DOHH2 (cell line): ENCODE data around the gene MON1B.
A peak's percentile ranks its signal among the peaks of the same experiment; 100 is the strongest.

Experiments
- H3F3A ChIP-seq: fragments of 200-600 bp; sonication (generic), shearing (Covaris generic); 2 replicates; pipeline ENCODE4 v1.6.0; 2016; ENCODE audit warnings: antibody characterized with exemption, mild to moderate bottlenecking; ENCODE audit not compliant: control insufficient read depth, insufficient read depth
- H3K27ac ChIP-seq: fragments of 200-600 bp; sonication (generic); 2 replicates; pipeline ENCODE4 v1.5.1; 2014; ENCODE audit warnings: low read depth, mild to moderate bottlenecking, low read length, moderate library complexity
- H3K27me3 ChIP-seq: fragments of 200-600 bp; sonication (generic); 2 replicates; pipeline ENCODE4 v1.6.1; 2014; ENCODE audit warnings: mild to moderate bottlenecking, low read length, mixed read lengths; ENCODE audit not compliant: control insufficient read depth
- H3K36me3 ChIP-seq: fragments of 200-600 bp; sonication (generic); 2 replicates; pipeline ENCODE4 v1.6.1; 2014; ENCODE audit warnings: mild to moderate bottlenecking, low read length, moderate library complexity, mixed read lengths; ENCODE audit not compliant: control insufficient read depth
- H3K4me1 ChIP-seq: fragments of 200-600 bp; sonication (generic); 2 replicates; pipeline ENCODE4 v1.6.1; 2014; ENCODE audit warnings: mild to moderate bottlenecking, low read length, mixed read lengths; ENCODE audit not compliant: control insufficient read depth
- H3K4me2 ChIP-seq: fragments of 200-600 bp; sonication (generic); 2 replicates; pipeline ENCODE4 v1.6.0; 2014; ENCODE audit warnings: mild to moderate bottlenecking, low read length, moderate library complexity
- H3K4me3 ChIP-seq: fragments of 200-600 bp; sonication (generic); 2 replicates; pipeline ENCODE4 v1.5.1; 2014; ENCODE audit warnings: mild to moderate bottlenecking, low read length, mixed read lengths
- H3K79me2 ChIP-seq: fragments of 200-600 bp; sonication (generic); 2 replicates; pipeline ENCODE4 v1.6.1; 2014; ENCODE audit warnings: mild to moderate bottlenecking, low read length, mixed read lengths; ENCODE audit not compliant: control insufficient read depth
- H3K9me2 ChIP-seq: fragments of 200-600 bp; sonication (generic); replicated peaks from 2 replicates; pipeline ENCODE4 v1.6.1; 2014; ENCODE audit warnings: mild to moderate bottlenecking, low read length, mixed read lengths; ENCODE audit not compliant: control insufficient read depth
- H3K9me3 ChIP-seq: fragments of 200-600 bp; sonication (generic); 2 replicates; pipeline ENCODE4 v1.6.1; 2014; ENCODE audit warnings: antibody characterized with exemption, low read length, mixed read lengths; ENCODE audit not compliant: control insufficient read depth, insufficient read depth
- H4K20me1 ChIP-seq: fragments of 200-600 bp; sonication (generic); 2 replicates; pipeline ENCODE4 v1.6.0; 2014; ENCODE audit warnings: low read depth, mild to moderate bottlenecking, antibody characterized with exemption, low read length, moderate library complexity; ENCODE audit not compliant: control insufficient read depth, insufficient read depth
- EZH2phosphoT487 ChIP-seq: fragments of 200-600 bp; sonication (generic); IDR thresholded peaks from 2 replicates; pipeline ENCODE4 v1.6.1; 2017; ENCODE audit warnings: borderline replicate concordance, mild to moderate bottlenecking, antibody characterized with exemption, low read length, moderate library complexity, mixed read lengths
- TF ChIP-seq, protein P1 (sequence below): fragments of 200-600 bp; sonication (generic); IDR thresholded peaks from one replicate; pipeline ENCODE4 v1.5.1; 2014; ENCODE audit warnings: antibody characterized with exemption, mild to moderate bottlenecking, low read depth, low read length; ENCODE audit not compliant: poor library complexity, severe bottlenecking

The MON1B gene

DNA sequence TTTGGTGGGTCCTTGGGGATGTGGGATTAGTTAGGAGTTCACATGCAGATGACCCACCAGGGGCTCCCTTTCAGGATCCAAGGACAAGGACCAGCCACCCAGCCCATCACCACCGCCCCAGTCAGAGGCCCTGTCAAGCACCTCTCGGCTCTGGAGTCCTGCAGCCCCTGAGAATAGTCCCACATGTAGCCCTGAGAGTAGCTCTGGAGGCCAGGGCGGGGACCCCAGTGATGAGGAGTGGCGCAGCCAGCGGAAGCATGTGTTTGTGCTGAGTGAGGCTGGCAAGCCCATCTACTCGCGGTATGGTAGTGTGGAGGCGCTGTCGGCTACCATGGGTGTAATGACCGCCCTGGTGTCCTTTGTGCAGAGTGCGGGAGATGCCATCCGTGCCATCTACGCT lies 2.4 kb downstream of the MON1B start:
- peaks cover 21% of the 10 kb centered on the region for H3K4me1 ChIP-seq

GRCh38 chr16:77194295-77195231 lies 3.6 kb downstream of the MON1B start:
- Histone ChIP-seq H3K4me3 (no peak overlapping the region), H3K27ac (no peak overlapping the region), H3K9me2 (no peaks in the 10 kb centered on the region; the same call in 1 of the 2 replicates), H3K9me3 (no peaks in the 10 kb centered on the region), H3K4me2 (no peak overlapping the region), H3K36me3 (peaks cover 75% of the 10 kb centered on the region), H3K79me2 (peaks cover 57% of the 10 kb centered on the region), H4K20me1 (no peaks in the 10 kb centered on the region), H3K4me1 (peaks cover 15% of the 10 kb centered on the region), H3F3A (peaks cover 2% of the 10 kb centered on the region; the same call in 1 of the 2 replicates), H3K27me3 (no peaks in the 10 kb centered on the region)
- TF ChIP-seq, protein P1, sequence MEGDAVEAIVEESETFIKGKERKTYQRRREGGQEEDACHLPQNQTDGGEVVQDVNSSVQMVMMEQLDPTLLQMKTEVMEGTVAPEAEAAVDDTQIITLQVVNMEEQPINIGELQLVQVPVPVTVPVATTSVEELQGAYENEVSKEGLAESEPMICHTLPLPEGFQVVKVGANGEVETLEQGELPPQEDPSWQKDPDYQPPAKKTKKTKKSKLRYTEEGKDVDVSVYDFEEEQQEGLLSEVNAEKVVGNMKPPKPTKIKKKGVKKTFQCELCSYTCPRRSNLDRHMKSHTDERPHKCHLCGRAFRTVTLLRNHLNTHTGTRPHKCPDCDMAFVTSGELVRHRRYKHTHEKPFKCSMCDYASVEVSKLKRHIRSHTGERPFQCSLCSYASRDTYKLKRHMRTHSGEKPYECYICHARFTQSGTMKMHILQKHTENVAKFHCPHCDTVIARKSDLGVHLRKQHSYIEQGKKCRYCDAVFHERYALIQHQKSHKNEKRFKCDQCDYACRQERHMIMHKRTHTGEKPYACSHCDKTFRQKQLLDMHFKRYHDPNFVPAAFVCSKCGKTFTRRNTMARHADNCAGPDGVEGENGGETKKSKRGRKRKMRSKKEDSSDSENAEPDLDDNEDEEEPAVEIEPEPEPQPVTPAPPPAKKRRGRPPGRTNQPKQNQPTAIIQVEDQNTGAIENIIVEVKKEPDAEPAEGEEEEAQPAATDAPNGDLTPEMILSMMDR = no peak

More for the DNA sequence above, 2.4 kb downstream of the MON1B start:
- Histone ChIP-seq H3K79me2 (peaks cover 61% of the 10 kb centered on the region), H3K4me3 (no peak overlapping the region; the same call in 1 of the 2 replicates), H3K9me3 (no peaks in the 10 kb centered on the region), H4K20me1 (no peaks in the 10 kb centered on the region), H3K9me2 (no peaks in the 10 kb centered on the region; the same call in 1 of the 2 replicates), H3K27ac (no peak overlapping the region), H3K27me3 (no peaks in the 10 kb centered on the region), H3K4me2 (peak overlapping the region; percentile 80; the same call in 1 of the 2 replicates), H3K36me3 (peaks cover 64% of the 10 kb centered on the region), H3F3A (peaks cover 2% of the 10 kb centered on the region; the same call in 1 of the 2 replicates)
- no peak for TF ChIP-seq EZH2phosphoT487
- TF ChIP-seq, protein P1 = no peak

DNA sequence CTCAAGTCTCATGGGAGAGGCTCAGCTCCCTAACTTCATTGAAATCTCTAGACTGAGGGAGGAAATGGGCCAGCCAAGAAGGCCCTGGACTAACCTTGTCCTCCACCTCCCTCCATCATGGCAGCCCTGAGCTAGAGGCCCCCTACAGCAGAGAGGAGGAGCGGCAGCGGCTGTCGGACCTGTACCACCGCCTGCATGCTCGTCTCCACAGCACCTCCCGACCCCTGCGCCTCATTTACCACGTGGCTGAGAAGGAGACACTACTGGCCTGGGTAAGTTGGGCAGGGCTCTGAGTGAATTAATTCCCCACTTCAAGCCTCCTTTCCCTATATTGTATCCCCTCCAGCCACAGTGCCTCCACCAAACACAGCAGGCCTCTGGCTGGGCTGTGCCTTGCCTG lies 4.4 kb downstream of the MON1B start:
- peaks cover 50% of the 10 kb centered on the region for H3K79me2 ChIP-seq
- peaks cover 14% of the 10 kb centered on the region for H3K4me1 ChIP-seq
- H3K4me3 ChIP-seq = no peak overlapping the region
- H3K9me3 ChIP-seq = no peaks in the 10 kb centered on the region
- H3F3A ChIP-seq = peaks cover 2% of the 10 kb centered on the region; the same call in 1 of the 2 replicates
- H3K9me2 ChIP-seq = no peaks in the 10 kb centered on the region; the same call in 1 of the 2 replicates
- H3K36me3 ChIP-seq = peaks cover 78% of the 10 kb centered on the region
- H4K20me1 ChIP-seq = no peaks in the 10 kb centered on the region
- no peaks in the 10 kb centered on the region for H3K27me3 ChIP-seq
- TF ChIP-seq, protein P1 = no peak
- no peak for TF ChIP-seq EZH2phosphoT487
- H3K27ac ChIP-seq = no peak overlapping the region
- H3K4me2 ChIP-seq = no peak overlapping the region
